Caco-2 (cell line): ENCODE data around the gene IFNA7. TPM values are rescaled to one million over a fixed set of nuclear protein-coding genes. Genes with fewer than 3 reads are reported as not detected.
"Not testable (repeated sequence)": the region's sequence is repeated elsewhere in the genome, so short reads cannot be mapped to it uniquely, and the experiment has no call there.

Source experiments
- Bru-seq: library from RNA; stranded (reverse); fragments of 400-500 nt; gene quantifications from one replicate; lab custom pipeline; 2021; lab: Mats Ljungman, UMichigan
- BruChase-seq, 2 experiments: library from RNA; stranded (reverse); fragments of 400-500 nt; gene quantifications; one replicate each; lab custom pipeline; 2021; lab: Mats Ljungman, UMichigan
- BruUV-seq: library from RNA; stranded (reverse); fragments of 400-500 nt; replicated peaks from 2 replicates; lab custom pipeline; 2021; lab: Mats Ljungman, UMichigan
- CTCF ChIA-PET: fragments of 300-600 bp; sonication (Branson Sonifier 250); formaldehyde crosslinking; loops from one replicate; lab custom pipeline; 2022; ENCODE audit warnings: antibody characterized with exemption; lab: Charles Lee
- POLR2A ChIA-PET: fragments of 300-600 bp; sonication (Branson Sonifier 250); formaldehyde crosslinking; loops from one replicate; lab custom pipeline; 2022; ENCODE audit warnings: antibody characterized with exemption; lab: Charles Lee
- DNase-seq, 2 experiments: peaks; one replicate each; pipeline versions ENCODE4 v3.0.0 to v3.0.0-alpha.2; 2020 to 2022
- H3K27me3 ChIP-seq: replicated peaks from 2 replicates; pipeline ENCODE4 v1.6.0; 2011; ENCODE audit warnings: low read length; ENCODE audit not compliant: control insufficient read depth, insufficient read depth
- H3K36me3 ChIP-seq: 2 replicates; pipeline ENCODE4 v1.5.1; 2011; ENCODE audit warnings: low read length; ENCODE audit not compliant: control insufficient read depth, insufficient read depth
- H3K4me1 ChIP-seq: fragments of 250-450 bp; sonication (Bioruptor Pico); 2 replicates; pipeline ENCODE4 v1.5.1; 2020; ENCODE audit warnings: mild to moderate bottlenecking
- H3K4me3 ChIP-seq: 2 replicates; pipeline ENCODE4 v1.5.1; 2011; ENCODE audit warnings: low read depth, mild to moderate bottlenecking, control low read depth, low read length
- H3K9me3 ChIP-seq: fragments of 250-450 bp; sonication (Bioruptor Pico); 2 replicates; pipeline ENCODE4 v1.5.1; 2020; ENCODE audit warnings: mild to moderate bottlenecking, moderate library complexity
- H3K27ac Mint-ChIP-seq: one replicate; pipeline ENCODE4 v1.8.0; 2022; ENCODE audit warnings: mixed read lengths; ENCODE audit not compliant: unreplicated experiment
- H3K27me3 Mint-ChIP-seq: one replicate; pipeline ENCODE4 v1.8.0; 2022; ENCODE audit warnings: mixed read lengths; ENCODE audit not compliant: insufficient read depth, unreplicated experiment
- H3K36me3 Mint-ChIP-seq: one replicate; pipeline ENCODE4 v1.8.0; 2022; ENCODE audit warnings: mild to moderate bottlenecking, mixed read lengths; ENCODE audit not compliant: insufficient read depth, unreplicated experiment
- H3K4me1 Mint-ChIP-seq: one replicate; pipeline ENCODE4 v1.8.0; 2022; ENCODE audit warnings: low read depth, mixed read lengths; ENCODE audit not compliant: unreplicated experiment
- H3K4me3 Mint-ChIP-seq: one replicate; pipeline ENCODE4 v1.8.0; 2022; ENCODE audit warnings: mild to moderate bottlenecking, moderate library complexity, mixed read lengths; ENCODE audit not compliant: unreplicated experiment
- H3K9me3 Mint-ChIP-seq: one replicate; pipeline ENCODE4 v1.8.0; 2022; ENCODE audit warnings: mixed read lengths; ENCODE audit not compliant: unreplicated experiment
- intact Hi-C: fragments of 100-400 bp; cut with micrococcal nuclease; formaldehyde crosslinking; loops from one replicate; pipeline ENCODE4 v1.10.0; 2022; ENCODE audit not compliant: unreplicated experiment
- long read RNA-seq: library from polyadenylated mRNA; stranded (forward); transcript quantifications from one replicate; pipeline ENCODE4 v2.0.0, GENCODE V29; 2022
- total RNA-seq: library from RNA; stranded (reverse); gene quantifications from 2 replicates; pipeline ENCODE4 v1.2.3, GENCODE V29; 2022
- TF ChIP-seq, protein P1 (sequence below), 2 experiments: fragments of 200-600 bp in 1 of 2; IDR thresholded peaks; 1 replicate in 1 of 2; 2 replicates in 1 of 2; pipeline versions ENCODE4 v1.5.1 to v1.8.0; 2011 to 2022; ENCODE audit warnings: antibody characterized with exemption in 1 of 2, control low read depth in 1 of 2, inconsistent platforms in 1 of 2, low read depth in 1 of 2, low read length in 1 of 2, mild to moderate bottlenecking in 1 of 2, moderate library complexity in 1 of 2; ENCODE audit not compliant: insufficient read depth in 1 of 2, severe bottlenecking in 1 of 2, unreplicated experiment in 1 of 2

IFNA7 gene
- total RNA-seq: not detected in 2 replicates
- not detected for Bru-seq, nascent RNA
- BruChase-seq, experiment 1, labeled RNA remaining after a 2-hour chase: not detected
- not detected for BruChase-seq, experiment 2, labeled RNA remaining after a 6-hour chase
- long read RNA-seq: 0 reads

DNA sequence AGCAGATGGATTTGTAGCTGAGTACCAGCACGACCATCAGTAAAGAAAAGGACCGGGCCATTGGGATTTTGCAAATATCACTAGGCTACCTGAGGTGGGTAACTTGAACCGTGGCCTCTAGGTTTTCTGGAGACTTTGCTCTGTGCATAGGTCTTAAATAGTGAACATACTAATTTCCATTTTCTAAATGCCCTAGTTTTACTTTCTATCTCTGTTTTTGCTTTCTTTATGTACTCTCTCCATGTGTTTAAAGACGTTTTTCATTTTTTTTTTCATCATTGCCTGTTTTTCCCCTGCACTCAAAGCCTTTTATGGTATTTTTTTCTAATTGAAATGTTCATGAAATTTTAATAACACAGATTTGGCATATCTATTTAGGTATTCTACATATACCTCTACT, at the start of gene IFNA7:
IFNA7 (minus strand) TSS at position 101 of the 400 bp plus-strand sequence; CDS start at position 61, 40 bp downstream.
- H3K27me3 ChIP-seq, H3K4me1 ChIP-seq, H3K4me3 ChIP-seq, H3K4me3 Mint-ChIP-seq, H3K36me3 Mint-ChIP-seq, H3K27ac Mint-ChIP-seq, BruUV-seq, POLR2A ChIA-PET, DNase-seq, H3K27me3 Mint-ChIP-seq, H3K9me3 ChIP-seq, intact Hi-C loops, H3K4me1 Mint-ChIP-seq, H3K9me3 Mint-ChIP-seq, H3K36me3 ChIP-seq, CTCF ChIA-PET: not testable (repeated sequence)

DNA sequence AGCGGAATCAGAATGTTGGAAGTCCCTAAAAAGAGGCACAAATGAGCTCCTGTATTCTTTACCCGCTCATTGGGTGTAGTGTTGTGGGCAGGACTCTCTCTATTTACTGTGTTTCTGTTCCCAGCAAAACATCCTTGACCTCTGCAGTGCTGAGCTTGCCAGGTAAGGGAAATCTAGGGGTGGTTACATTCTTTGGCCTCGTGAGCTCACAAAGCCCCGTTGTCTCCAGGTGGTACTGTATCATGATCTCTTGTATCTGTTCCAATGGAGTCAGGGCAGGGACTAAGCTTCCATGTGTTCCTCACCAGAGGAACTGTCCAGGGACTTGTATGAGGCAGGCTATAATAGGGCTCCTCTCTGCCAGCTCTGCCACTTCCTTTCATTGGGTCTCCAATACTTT, 49.6 kb upstream of the IFNA7 start:
- CTCF ChIA-PET: interaction anchor here (1.1 kb wide), 1 partner anchor 16 kb away, joined by 3 read pairs; no protein-coding TSS in a partner anchor
- POLR2A ChIA-PET: no interaction called here

DNA sequence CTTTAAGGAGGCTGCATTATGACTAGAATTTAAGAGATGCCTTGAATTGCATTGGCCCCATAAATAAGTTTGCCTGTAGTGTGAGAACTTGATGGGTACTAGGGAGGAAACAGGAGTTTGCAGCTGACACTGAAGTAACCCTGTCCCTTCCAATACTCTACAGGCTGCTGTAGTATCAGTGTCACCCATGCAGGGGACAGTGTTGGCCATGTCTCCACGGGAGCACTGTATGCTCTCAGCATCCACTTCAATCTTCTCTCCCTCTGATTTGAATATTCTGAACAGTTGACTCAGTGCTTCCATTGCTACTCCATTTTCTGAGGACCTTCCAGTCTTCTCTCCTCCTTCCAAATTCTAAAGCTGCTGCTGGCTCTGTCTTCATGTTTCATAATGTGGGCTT, 49.2 kb upstream of the IFNA7 start:
- CTCF ChIA-PET: interaction anchor here (1.1 kb wide), 1 partner anchor 16 kb away, joined by 3 read pairs; no protein-coding TSS in a partner anchor
- Mint-ChIP-seq H3K9me3 (no peaks in the 10 kb centered on the region), H3K27me3 (peaks cover 7% of the 10 kb centered on the region), H3K36me3 (no peaks in the 10 kb centered on the region), H3K27ac (no peak overlapping the region), H3K4me1 (no peaks in the 10 kb centered on the region), H3K4me3 (no peak overlapping the region)
- H3K27me3 ChIP-seq: no peaks in the 10 kb centered on the region
- no peaks in the 10 kb centered on the region for H3K9me3 ChIP-seq
- POLR2A ChIA-PET: no interaction called here
- intact Hi-C loops: loop anchor here (5.0 kb wide), 1 partner anchor 536 kb away; no protein-coding TSS in a partner anchor
- no TSS peak for BruUV-seq
- no peaks in the 10 kb centered on the region for H3K36me3 ChIP-seq
- no peak overlapping the region for H3K4me3 ChIP-seq
- no peak for DNase-seq
- TF ChIP-seq, protein P1, sequence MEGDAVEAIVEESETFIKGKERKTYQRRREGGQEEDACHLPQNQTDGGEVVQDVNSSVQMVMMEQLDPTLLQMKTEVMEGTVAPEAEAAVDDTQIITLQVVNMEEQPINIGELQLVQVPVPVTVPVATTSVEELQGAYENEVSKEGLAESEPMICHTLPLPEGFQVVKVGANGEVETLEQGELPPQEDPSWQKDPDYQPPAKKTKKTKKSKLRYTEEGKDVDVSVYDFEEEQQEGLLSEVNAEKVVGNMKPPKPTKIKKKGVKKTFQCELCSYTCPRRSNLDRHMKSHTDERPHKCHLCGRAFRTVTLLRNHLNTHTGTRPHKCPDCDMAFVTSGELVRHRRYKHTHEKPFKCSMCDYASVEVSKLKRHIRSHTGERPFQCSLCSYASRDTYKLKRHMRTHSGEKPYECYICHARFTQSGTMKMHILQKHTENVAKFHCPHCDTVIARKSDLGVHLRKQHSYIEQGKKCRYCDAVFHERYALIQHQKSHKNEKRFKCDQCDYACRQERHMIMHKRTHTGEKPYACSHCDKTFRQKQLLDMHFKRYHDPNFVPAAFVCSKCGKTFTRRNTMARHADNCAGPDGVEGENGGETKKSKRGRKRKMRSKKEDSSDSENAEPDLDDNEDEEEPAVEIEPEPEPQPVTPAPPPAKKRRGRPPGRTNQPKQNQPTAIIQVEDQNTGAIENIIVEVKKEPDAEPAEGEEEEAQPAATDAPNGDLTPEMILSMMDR (IDR thresholded peaks at IDR 0.05; ENCODE audit: insufficient read depth in 1 of 2, low read depth in 1 of 2, low read length in 1 of 2, severe bottlenecking in 1 of 2, unreplicated experiment in 1 of 2): no peak
- no peaks in the 10 kb centered on the region for H3K4me1 ChIP-seq

More for the DNA sequence above, 49.6 kb upstream of the IFNA7 start:
- TF ChIP-seq, protein P1 (IDR thresholded peaks at IDR 0.05; ENCODE audit: insufficient read depth in 1 of 2, low read depth in 1 of 2, low read length in 1 of 2, severe bottlenecking in 1 of 2, unreplicated experiment in 1 of 2): no peak
- no TSS peak for BruUV-seq
- no peak overlapping the region for H3K4me3 ChIP-seq
- Mint-ChIP-seq H3K4me3 (no peak overlapping the region), H3K36me3 (no peaks in the 10 kb centered on the region), H3K27ac (no peak overlapping the region), H3K4me1 (no peaks in the 10 kb centered on the region), H3K27me3 (peaks cover 7% of the 10 kb centered on the region), H3K9me3 (no peaks in the 10 kb centered on the region)
- no peak for DNase-seq
- intact Hi-C loops: loop anchor here (2.0 to 5.0 kb wide), 3 partner anchors 145 to 536 kb away; no protein-coding TSS in a partner anchor
- H3K27me3 ChIP-seq: no peaks in the 10 kb centered on the region
- H3K9me3 ChIP-seq: no peaks in the 10 kb centered on the region
- no peaks in the 10 kb centered on the region for H3K36me3 ChIP-seq
- H3K4me1 ChIP-seq: no peaks in the 10 kb centered on the region
